B cell (primary cell): ENCODE data around the gene CRYBA2. TPM values are rescaled to one million over a fixed set of nuclear protein-coding genes. Genes with fewer than 3 reads are reported as not detected.

Experiments used
- ATAC-seq: fragments of 200-7000 bp; cut with Tn5 transposase; one replicate; pipeline ENCODE4 v1.10.0; 2021; ENCODE audit warnings: low read depth, mild to moderate bottlenecking, moderate number of reproducible peaks, moderate library complexity
- CTCF ChIA-PET: fragments of 350-600 bp; sonication (Branson Sonifier 250); formaldehyde crosslinking; loops from one replicate; lab custom pipeline; 2021; ENCODE audit warnings: antibody characterized with exemption, inconsistent platforms; lab: Charles Lee
- POLR2A ChIA-PET: fragments of 350-600 bp; sonication (Branson Sonifier 250); formaldehyde crosslinking; loops from one replicate; lab custom pipeline; 2021; ENCODE audit warnings: antibody characterized with exemption; lab: Charles Lee
- DNase-seq: peaks from one replicate; pipeline ENCODE4 v3.0.0; 2013
- H2AFZ ChIP-seq: 2 replicates; pipeline ENCODE4 v1.6.1; 2012; ENCODE audit warnings: mild to moderate bottlenecking, low read depth, low read length; ENCODE audit not compliant: insufficient read depth, poor library complexity, severe bottlenecking
- H3K27ac ChIP-seq, 2 donors: 1 replicate in 1 of 2; 2 replicates in 1 of 2; pipeline ENCODE4 v1.5.1; 2012 to 2013; ENCODE audit warnings: low read length in 2 of 2, mild to moderate bottlenecking in 2 of 2, moderate library complexity in 1 of 2
- H3K27me3 ChIP-seq, 4 experiments: fragments of 200-600 bp in 1 of 4; sonication (generic) in 1 of 4; replicated peaks in 1 of 4; 1 replicate in 2 of 4; 2 replicates in 2 of 4; pipeline versions ENCODE4 v1.6.1 to v1.7.0; 2013 to 2016; ENCODE audit warnings: low read length in 3 of 4, mild to moderate bottlenecking in 2 of 4, mixed read lengths in 1 of 4, moderate library complexity in 1 of 4; ENCODE audit not compliant: insufficient read depth in 4 of 4, control insufficient read depth in 3 of 4; ENCODE audit errors: control extremely low read depth in 1 of 4
- H3K36me3 ChIP-seq, 2 experiments: replicated peaks in 1 of 2; 1 replicate in 1 of 2; 2 replicates in 1 of 2; pipeline versions ENCODE4 v1.6.1 to v1.7.1; 2013; ENCODE audit warnings: low read length in 1 of 2; ENCODE audit not compliant: insufficient read depth in 2 of 2, control insufficient read depth in 1 of 2; ENCODE audit errors: control extremely low read depth in 1 of 2, extremely low read depth in 1 of 2
- H3K4me1 ChIP-seq, 2 donors: fragments of 200-600 bp in 1 of 2; sonication (generic) in 1 of 2; 1 replicate in 1 of 2; 2 replicates in 1 of 2; pipeline versions ENCODE4 v1.5.1 to v1.6.1; 2013 to 2017; ENCODE audit warnings: low read length in 2 of 2; ENCODE audit not compliant: control insufficient read depth in 2 of 2, insufficient read depth in 2 of 2
- H3K4me2 ChIP-seq: replicated peaks from 2 replicates; pipeline ENCODE3; 2012; ENCODE audit warnings: mild to moderate bottlenecking, low read depth, low read length; ENCODE audit not compliant: poor library complexity, severe bottlenecking
- H3K4me3 ChIP-seq, 5 experiments: fragments of 200-600 bp in 1 of 5; sonication (generic) in 1 of 5; 1 replicate in 3 of 5; 2 replicates in 2 of 5; pipeline versions ENCODE4 v1.5.1 to v1.7.0; 2011 to 2016; ENCODE audit warnings: low read length in 4 of 5, mild to moderate bottlenecking in 4 of 5, low read depth in 2 of 5, control low read depth in 1 of 5, moderate library complexity in 1 of 5; ENCODE audit not compliant: insufficient read depth in 1 of 5; ENCODE audit errors: control extremely low read depth in 1 of 5, extremely low read depth in 1 of 5
- H3K79me2 ChIP-seq: fragments of 200-600 bp; sonication (generic); one replicate; pipeline ENCODE4 v1.6.0; 2016; ENCODE audit warnings: low read length; ENCODE audit not compliant: control insufficient read depth, insufficient read depth
- H3K9ac ChIP-seq: fragments of 200-600 bp; sonication (generic); 2 replicates; pipeline ENCODE4 v1.6.1; 2017; ENCODE audit warnings: mild to moderate bottlenecking, low read length, moderate library complexity
- H3K9me3 ChIP-seq, 3 donors: one replicate each; pipeline versions ENCODE4 v1.6.1 to v1.7.1; 2013; ENCODE audit warnings: low read length in 2 of 3; ENCODE audit not compliant: control insufficient read depth in 2 of 3, insufficient read depth in 1 of 3; ENCODE audit errors: control extremely low read depth in 1 of 3
- H4K20me1 ChIP-seq: 2 replicates; pipeline ENCODE4 v1.6.0; 2012; ENCODE audit warnings: mild to moderate bottlenecking, low read length; ENCODE audit not compliant: insufficient read depth, control insufficient read depth, poor library complexity, severe bottlenecking
- H3K27ac Mint-ChIP-seq: one replicate; pipeline ENCODE4 v1.8.0; 2021; ENCODE audit warnings: mixed read lengths
- H3K27me3 Mint-ChIP-seq: one replicate; pipeline ENCODE4 v1.8.0; 2021; ENCODE audit warnings: mixed read lengths
- H3K4me1 Mint-ChIP-seq: one replicate; pipeline ENCODE4 v1.8.0; 2021; ENCODE audit warnings: mixed read lengths
- H3K4me3 Mint-ChIP-seq: one replicate; pipeline ENCODE4 v1.8.0; 2021; ENCODE audit warnings: mixed read lengths
- H3K9me3 Mint-ChIP-seq: one replicate; pipeline ENCODE4 v1.8.0; 2022; ENCODE audit warnings: mixed read lengths; ENCODE audit not compliant: insufficient read depth
- CTCF ChIP-seq: fragments of 200-600 bp; IDR thresholded peaks from one replicate; pipeline ENCODE4 v1.8.0; 2022; ENCODE audit warnings: antibody characterized with exemption, mild to moderate bottlenecking
- EZH2 ChIP-seq: IDR thresholded peaks from 2 replicates; pipeline ENCODE4 v1.6.1; 2012; ENCODE audit warnings: borderline replicate concordance, low read depth, mild to moderate bottlenecking, moderate library complexity, low read length; ENCODE audit not compliant: insufficient read depth, poor library complexity, severe bottlenecking
- WGBS: methylation state at CpG from one replicate; pipeline ENCODE4 v1.1.5; 2013; ENCODE audit warnings: missing lambda C conversion rate; ENCODE audit not compliant: insufficient coverage; 5-methylcytosine and 5-hydroxymethylcytosine counted together
- intact Hi-C: fragments of 100-400 bp; cut with micrococcal nuclease; formaldehyde crosslinking; loops from one replicate; pipeline ENCODE4 v1.10.0; 2022
- polyA plus RNA-seq: library from polyadenylated mRNA; depleted of rRNA; stranded (reverse); fragments of >200 nt; gene quantifications from 2 replicates; pipeline ENCODE4 v1.2.3, GENCODE V29; 2012
- total RNA-seq, 2 donors: library from RNA; stranded (reverse); fragments of 120-200 nt in 1 of 2; gene quantifications; 1 replicate in 1 of 2; 2 replicates in 1 of 2; pipeline versions ENCODE4 v1.2.3 to v1.2.4, GENCODE V29; 2013 to 2022

The CRYBA2 gene
- total and polyA plus RNA-seq, 2 donors (not counting 1 experiment from before 2014, with no cell fraction given), result not detected

GRCh38 chr2:218946621-218947020 is 46.6 kb downstream of the CRYBA2 start:
- H3K4me3 ChIP-seq, result no peak overlapping the region
- Mint-ChIP-seq H3K27me3 (peaks cover 53% of the 10 kb centered on the region), H3K4me3 (no peak overlapping the region), H3K27ac (no peak overlapping the region), H3K9me3 (no peaks in the 10 kb centered on the region), H3K4me1 (no peaks in the 10 kb centered on the region)
- ChIA-PET POLR2A (no interaction called here), CTCF (no interaction called here)
- no peak overlapping the region for H3K27ac ChIP-seq
- no peaks in the 10 kb centered on the region for H3K36me3 ChIP-seq
- H3K9ac ChIP-seq, result no peak overlapping the region
- DNase-seq, result no peak
- intact Hi-C loops, result no loop called here
- no peak overlapping the region for H2AFZ ChIP-seq
- WGBS, result no CpG with 5 or more reads among the region's 1 CpG
- no peak for TF ChIP-seq EZH2
- TF ChIP-seq CTCF, result no peak
- H3K9me3 ChIP-seq, result no peaks in the 10 kb centered on the region
- peaks cover 0 to 31% (median 13%) of the 10 kb centered on the region in 4 experiments for H3K27me3 ChIP-seq
- no peak for ATAC-seq
- H3K4me2 ChIP-seq, result no peak overlapping the region
- no peaks in the 10 kb centered on the region for H4K20me1 ChIP-seq
- no peaks in the 10 kb centered on the region for H3K4me1 ChIP-seq
- H3K79me2 ChIP-seq, result no peaks in the 10 kb centered on the region

DNA sequence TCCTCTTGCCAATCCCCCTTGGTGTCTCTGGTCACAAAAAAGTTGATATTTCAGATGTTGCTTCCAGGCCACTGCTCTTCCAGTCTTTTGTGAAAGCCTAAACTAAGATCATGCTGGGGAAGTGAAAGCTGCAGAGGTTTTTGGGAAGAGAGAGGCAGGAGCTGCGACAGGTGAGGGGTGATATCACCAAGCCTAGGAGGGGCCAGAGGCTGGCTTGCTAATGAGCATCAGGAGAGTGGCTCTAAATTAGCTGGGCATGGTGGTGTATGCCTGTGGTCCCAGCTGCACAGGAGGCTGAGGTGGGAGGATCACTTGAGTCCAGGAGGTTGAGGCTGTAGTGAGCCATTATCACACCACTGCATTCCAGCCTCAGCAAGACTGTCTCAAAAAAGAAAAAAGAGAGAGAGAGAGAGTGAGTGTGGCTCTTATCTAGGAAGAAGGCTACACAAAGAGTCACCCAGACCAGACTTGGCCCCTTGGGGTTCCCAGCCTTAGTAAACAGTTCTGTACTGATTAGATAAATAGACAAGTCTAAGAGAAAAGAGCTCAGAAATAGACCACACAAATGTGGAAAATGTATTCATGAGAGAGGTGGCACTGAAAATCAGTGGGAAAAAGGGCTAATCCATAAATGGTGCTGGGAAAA is 48.3 kb downstream of the CRYBA2 start:
- H3K4me3 Mint-ChIP-seq, result no peak overlapping the region
- no peak for ATAC-seq

More for the DNA sequence above, 48.3 kb downstream of the CRYBA2 start:
- Histone ChIP-seq H3K36me3 (no peaks in the 10 kb centered on the region), H3K27me3 (peaks cover 0 to 31% (median 15%) of the 10 kb centered on the region in 4 experiments), H3K4me2 (no peak overlapping the region), H2AFZ (no peak overlapping the region), H3K4me3 (no peak overlapping the region), H3K9me3 (no peaks in the 10 kb centered on the region), H3K27ac (no peak overlapping the region), H3K79me2 (no peaks in the 10 kb centered on the region), H4K20me1 (no peaks in the 10 kb centered on the region), H3K4me1 (no peaks in the 10 kb centered on the region), H3K9ac (no peak overlapping the region)
- no peak for TF ChIP-seq CTCF
- no peak for TF ChIP-seq EZH2
- intact Hi-C loops, result no loop called here
- POLR2A ChIA-PET, result no interaction called here
- WGBS, result 70% methylated on average over 1 of the region's 1 CpG
- Mint-ChIP-seq H3K27ac (no peak overlapping the region), H3K27me3 (peaks cover 54% of the 10 kb centered on the region), H3K9me3 (no peaks in the 10 kb centered on the region), H3K4me1 (no peaks in the 10 kb centered on the region)
- no peak for DNase-seq
- CTCF ChIA-PET, result interaction anchor here (0.7 kb wide), 1 partner anchor 84 kb away, joined by 3 read pairs; no protein-coding TSS in a partner anchor
